Stimulated activated CD4-positive, alpha-beta T cell treated with anti-CD3 and anti-CD28 coated beads, Interleukin-1b, Interleukin-23, amount 100 ng/mL, for 24 hours (primary cell): Measurements from ENCODE around the gene ABCA13.

Experiments
- DNase-seq, 4 experiments: peaks; one replicate each; pipeline ENCODE4 v3.0.0-alpha.2; 2020; ENCODE audit warnings: low read depth in 4 of 4, low spot score in 1 of 4

Gene ABCA13

DNA sequence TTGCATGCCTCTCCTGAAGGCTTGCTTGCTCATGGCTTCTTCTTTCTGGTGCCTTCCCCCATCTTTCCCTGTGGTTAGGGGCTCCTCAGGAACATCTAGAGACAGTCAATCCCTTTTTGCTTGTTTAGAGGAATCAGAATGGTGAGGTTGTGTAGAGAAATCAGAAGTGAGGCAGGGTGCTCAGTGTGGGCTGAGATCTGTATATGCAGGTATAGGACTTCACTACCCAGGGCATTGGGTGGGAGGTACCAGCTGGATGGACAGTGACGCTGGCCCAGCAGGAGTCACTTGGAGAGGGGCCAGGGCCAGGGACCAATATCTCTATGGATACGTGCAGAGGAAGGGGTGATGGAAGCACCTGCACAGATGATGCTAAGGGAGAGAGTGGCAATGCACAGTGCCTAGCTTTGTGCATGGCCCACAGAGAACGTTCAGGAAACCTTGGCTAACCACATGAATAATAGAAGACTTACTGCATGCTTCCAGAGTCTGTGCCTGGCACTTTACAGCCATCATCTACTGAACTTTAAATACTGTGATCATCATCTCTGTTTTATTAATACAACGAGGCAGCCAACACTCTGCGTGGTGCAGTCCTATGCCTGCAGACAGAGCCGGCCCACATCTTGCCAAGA, 255.2 kb downstream of the ABCA13 start:
- no peak for DNase-seq

DNA sequence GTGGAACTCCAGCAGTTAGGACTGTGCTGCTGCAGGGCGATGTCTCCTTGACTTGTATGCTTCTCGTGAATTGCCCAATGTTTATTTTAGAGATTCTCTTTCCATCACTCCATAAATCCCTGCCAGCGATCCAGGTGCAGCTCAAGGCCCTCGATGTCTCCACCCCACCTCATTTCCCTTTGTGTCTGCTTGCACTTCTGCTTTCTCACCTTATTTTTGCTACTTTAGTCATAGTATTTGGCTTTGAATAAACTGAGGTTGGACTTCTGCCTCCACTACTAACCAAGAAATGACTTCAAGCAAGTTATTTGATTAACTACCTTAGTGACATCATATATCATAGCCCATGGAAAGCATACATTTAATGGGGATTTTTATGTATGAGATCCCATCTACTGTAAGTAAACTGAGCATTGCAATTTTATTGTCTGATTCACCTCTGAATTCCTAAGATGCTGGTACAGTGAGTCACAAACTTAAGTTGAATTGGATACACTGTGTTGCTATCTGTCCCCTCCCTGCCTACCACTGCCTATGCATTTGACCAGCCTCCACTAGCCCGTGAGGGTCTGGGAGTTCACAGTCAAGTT, 255.8 kb downstream of the ABCA13 start:
- DNase-seq: no peak

DNA sequence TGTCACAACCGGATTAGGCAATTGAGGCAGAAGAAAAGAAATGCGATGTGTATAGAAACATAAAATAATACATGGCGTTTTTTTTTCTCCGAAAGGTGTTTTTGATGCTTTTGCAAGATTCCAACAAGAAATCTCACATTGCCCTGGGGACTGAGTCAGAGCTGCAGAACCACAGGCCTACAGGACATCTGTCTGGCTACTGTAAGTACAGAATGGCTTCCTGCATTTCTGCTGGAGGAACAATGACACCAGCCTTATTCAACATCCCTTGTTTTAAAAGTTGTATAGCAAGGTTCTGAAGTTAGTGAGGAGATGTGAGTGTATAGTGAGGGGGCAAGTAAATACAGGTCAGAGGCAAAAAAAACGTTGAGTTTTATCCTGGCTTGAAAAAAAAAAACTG, 256.4 kb downstream of the ABCA13 start:
- DNase-seq: no peak

DNA sequence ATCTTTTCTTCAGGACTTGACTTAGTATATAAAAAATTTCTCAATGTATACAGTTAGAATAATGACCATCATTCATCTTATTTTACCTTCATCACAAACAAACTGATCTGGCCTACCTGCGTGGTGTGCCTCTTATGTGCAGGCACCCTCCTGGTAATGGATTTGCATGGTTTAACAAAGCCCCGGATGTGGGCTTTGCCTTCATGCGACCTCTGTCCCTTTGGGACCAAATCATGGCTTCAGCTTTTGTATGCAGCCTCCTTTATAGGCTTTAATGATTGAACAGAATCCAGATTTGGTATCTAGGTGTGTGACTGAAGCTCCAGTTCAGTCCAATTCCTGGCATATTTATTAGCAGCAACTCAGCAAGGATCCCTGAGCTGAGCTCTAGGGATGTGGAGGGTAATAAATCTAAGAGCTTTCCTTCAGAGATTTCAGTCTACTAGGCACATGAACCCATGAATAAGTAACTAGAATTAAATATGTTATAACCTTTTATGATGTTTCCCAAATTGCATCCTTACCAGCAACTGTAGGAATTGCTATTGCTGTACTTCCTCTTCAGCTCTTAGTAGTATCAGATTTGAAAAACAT, 256.9 kb downstream of the ABCA13 start:
- DNase-seq: no peak

DNA sequence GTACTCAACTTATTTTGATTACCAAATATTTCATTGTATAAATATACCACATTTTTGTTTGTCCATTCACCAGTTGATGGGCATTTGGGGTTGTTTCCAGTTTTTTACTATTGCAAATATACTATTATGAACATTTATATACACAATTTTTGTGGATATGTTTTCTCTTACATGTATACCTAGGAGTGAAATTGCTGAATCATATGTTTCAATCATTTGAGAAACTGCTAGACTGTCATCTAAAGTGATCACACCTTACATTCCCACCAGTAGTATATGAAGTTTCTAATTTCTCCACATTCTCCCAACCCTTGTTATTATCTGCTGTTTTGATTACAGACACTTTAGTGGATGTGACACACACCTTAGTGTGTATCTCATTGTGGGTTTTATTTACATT, 257.9 kb downstream of the ABCA13 start:
- no peak for DNase-seq

DNA sequence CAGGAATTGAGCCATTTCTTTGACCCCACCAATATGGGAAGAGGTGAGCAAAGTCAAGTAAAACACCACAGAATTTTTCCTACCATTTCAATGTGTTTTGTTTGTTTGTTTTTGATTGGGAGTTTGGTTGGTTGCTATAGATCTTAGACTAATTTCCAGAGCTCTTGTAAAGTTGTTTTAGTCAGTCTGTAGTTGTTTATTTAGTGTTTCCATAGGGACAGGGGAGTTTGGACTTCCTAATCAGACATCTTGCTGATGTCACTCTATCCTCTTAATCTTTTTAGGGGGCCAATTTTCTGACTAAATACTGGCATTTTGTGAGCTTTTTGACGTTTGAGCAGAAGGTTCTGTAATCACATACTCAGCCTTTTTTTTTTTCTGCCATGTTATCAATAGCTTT, 266.9 kb downstream of the ABCA13 start:
- no peak for DNase-seq

DNA sequence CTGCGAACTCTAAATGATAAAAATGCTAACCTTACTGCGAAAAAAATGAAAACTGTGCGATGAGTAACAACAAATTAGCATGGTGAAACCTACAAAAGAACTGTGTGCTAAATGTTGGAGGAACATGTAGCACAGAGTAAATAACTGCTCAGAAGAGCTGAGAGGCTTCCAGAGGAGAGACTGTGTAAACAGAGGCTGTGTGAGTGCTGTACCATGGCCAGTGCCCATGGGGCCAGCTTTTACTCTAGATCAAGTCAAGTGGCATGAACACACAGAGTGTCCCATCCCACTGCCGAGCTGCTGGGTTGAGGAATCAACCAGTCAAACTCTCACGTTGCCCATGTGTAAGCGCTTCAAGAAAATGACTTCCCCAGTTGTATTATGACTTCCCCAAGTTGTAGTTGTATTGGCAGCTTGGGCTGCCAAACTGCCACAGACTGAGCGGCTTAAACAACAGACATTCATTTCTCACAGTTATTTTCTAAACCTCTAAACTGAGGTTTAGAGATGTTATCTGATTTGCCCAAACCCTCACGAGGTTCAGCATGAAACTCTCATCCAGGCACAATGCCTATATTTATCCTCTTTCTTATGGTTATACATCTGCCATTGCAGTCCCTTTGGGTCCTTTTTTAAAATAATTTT, 270.7 kb downstream of the ABCA13 start:
- no peak for DNase-seq

DNA sequence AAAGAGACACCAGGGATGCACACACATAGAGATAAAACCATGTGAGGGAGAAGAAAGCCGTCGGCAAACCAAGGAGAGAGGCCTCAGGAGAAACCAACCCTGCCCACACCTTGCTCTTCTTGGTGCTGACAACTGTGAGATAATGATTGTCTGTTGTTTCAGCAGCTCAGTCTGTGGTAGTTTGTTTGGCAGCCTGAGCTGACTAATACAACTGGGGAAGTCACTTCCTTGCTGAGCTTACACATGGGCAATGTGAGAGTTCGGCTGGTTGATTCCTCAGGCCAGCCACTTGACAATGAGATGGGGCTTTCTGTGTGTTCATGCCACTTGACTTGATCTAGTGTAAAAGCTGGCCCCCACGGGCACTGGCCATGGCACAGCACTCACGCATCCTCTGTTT, 271.8 kb downstream of the ABCA13 start:
- DNase-seq: no peak

DNA sequence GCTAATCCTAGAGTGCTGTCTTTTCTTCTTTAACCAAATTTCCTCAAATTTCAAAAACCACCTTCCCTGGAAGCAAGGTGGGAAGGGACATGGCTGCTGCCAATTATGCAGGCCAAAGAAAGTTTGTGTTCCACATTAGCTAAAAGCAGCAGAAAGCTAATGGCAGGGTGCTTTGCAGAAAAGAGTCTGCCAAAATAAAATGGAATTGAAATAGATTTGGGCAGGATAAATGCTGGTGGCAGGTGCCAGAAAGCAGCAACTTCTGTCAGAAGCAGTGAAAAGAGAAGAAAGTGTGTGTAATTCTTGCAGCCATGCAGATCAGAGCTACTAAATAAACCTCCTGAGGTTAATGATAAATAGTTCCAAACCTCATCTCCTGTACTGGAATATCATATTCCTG, 275.5 kb downstream of the ABCA13 start:
- DNase-seq: no peak

DNA sequence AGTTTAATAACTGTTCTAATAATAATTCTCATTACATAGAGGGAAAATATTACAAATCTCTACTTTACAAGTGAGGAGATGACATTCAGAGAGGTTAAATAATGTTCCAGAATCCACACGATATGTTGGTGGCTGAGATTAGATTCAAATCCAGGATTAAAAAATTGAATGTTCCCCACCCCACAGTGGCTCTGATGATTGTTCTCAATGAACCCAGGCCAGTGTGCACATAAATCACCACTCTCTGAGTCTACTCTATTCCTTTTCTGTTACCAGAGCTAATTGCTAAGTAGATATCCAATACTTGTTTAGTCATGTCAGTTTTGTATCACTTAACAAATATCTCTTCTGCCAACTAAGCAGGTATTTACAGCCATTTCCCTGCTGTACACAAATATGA, 281.0 kb downstream of the ABCA13 start:
- DNase-seq: no peak

DNA sequence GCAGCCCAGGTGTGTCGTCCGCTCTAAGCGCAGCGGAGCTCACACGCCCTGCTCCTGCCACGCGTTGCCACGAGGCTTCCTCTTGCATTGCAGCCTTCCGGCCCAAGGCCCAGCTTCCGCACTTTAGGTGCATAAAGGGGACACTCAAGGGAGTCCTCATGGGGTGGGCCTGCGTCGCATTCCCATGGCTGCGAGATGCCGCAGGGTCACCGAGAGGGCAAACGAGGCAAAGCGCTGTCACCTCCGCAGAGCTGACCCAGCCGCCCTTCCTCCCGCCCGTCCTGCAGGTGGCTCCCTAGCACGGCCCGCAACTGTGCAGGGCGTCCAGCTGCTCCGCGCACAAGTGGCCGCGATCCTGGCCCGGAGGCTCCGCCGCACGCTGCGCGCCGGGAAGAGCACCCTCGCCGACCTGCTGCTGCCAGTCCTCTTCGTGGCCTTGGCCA, 283.5 kb downstream of the ABCA13 start:
- no peak for DNase-seq

DNA sequence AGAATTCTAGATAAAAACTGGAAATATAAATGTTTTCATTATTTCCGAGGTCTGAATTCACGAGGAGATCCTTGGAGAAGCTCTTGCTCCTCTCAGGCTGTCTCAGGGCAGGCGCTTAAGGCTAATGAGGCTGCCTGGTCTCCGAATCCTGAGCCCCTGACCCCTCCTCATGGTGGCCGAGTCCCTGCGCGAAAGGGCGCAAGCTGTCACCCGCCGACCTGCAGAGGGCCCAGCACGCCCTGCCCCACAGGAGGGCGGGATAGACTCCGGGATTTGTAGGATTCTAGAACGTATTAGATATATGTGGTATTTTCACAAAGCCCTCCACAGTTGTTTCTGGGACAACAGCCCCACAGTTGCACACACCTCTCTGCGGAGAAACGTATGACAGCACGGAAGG, 284.1 kb downstream of the ABCA13 start:
- DNase-seq: no peak

DNA sequence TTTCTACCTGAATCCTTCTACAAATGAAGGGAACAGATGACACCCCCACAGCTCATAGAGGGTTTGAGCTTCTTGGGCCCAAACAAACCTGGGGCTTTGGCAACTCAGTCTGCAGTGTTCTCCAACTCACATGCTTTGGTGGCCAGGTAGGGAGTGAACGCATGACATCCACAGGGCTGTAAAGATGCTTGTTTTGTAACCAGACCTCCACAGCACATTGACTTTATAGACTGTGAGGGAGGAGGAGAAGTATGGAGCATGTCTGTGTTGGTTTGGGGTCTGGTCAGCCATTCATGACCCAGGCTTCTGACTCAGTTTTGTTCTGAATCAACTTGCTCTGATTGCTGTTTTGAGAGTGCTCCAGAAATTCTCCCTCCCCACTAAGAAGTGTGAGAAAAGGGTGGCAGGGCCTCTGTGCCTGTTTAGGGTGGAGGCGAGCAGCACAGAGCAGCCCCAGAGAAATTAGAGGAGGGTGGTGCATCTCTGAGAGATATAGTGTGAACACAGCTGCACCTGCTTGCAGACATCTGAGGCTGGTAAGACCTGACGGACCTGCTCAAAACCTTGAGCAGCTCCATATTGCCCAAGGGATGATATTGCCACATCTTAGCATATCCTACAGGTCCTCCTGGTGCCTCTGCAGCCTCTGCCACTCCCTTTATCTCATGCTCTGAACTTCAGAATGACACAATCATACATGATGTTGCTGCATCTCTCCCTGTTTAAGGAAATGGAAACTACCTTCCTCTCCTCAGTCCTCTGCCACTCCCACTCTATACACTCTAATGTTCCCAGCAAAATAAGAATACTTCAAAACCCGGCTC, 287.7 kb downstream of the ABCA13 start:
- no peak for DNase-seq

DNA sequence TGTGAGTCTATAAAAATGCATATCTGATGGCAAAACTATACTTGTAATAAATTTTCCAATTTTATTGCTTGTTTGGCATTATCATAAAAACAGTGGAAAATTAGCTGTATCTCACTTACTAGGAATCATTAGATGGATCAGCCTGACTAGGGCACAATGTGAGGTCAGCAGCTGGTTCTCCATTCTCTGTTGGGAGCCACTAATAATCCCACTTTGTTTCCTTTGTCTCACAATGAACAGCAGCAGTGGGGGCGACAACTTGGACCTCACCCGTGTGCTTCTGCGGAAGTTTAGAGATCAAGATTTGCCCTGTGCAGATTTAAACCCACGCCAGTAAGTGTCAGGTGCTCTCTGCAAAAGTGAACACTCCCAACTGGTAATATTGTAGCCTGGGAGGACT, 295.5 kb downstream of the ABCA13 start:
- no peak for DNase-seq

DNA sequence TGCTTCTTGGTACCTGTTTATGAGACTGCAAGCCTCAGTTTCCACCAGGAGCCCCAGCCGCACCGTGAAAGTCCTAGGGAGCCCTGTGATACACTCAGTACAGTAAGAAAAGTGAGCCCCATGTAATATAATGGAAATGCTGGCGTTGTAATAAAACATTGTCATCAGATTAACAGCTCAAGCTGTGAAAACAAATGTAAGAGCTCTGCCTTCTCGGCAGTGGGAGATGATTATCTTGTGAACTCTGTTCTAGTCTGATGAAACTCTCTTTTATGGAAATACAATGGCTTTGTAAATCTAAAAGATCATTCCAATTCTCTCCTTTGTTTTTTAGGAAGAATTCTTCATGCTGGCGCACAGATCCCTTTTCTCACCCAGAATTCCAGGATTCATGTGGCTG, 299.9 kb downstream of the ABCA13 start:
- no peak for DNase-seq

DNA sequence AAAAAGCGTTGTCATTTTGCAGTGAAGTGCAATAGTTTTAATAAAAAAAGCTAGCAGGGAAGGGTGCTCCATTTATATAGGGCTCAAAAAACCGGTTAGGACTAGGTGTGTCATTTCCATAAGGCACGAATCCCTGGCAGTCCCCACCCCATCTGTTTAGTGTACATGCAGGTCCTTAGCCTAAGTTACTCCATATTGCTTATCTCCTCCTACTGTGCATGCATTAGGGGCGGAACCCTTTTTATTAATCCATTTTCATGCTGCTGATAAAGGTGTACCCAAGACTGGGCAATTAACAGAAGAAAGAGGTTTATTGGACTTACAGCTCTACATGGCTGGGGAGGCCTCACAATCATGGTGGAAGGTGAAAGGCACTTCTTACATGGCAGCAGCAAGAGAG, 301.4 kb downstream of the ABCA13 start:
- DNase-seq: no peak

DNA sequence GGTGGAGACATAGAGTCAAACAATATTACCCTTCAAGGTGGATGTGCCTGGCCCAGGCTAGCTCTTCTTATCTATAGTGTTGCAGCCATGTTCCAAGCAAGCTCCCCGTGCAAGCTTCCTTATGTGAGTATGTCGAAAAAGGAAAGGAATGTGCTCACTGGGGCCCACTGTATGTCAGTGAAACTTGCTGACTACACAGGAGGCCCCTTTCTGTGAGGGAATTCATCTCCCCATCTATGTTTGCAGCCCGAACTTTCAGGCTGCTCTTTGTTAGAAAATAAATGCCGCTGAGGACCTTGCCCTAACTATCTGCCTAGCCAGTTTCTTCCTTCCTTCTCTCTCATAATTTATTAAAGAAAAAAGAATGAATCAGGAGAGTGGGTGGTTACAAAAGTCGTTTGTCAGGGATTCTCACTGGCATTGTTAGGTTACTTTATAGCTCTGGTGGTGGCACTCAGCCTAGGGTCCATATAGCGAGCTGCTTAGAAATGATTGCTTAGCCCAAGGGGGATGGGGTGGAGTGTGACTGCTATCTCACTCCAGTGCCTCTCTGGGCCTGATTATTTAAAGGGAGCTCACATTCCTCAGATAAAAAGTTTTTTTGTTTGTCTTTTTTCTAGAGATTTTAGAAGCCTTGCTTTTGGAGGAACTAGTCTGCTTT, 302.1 kb downstream of the ABCA13 start:
- no peak for DNase-seq

DNA sequence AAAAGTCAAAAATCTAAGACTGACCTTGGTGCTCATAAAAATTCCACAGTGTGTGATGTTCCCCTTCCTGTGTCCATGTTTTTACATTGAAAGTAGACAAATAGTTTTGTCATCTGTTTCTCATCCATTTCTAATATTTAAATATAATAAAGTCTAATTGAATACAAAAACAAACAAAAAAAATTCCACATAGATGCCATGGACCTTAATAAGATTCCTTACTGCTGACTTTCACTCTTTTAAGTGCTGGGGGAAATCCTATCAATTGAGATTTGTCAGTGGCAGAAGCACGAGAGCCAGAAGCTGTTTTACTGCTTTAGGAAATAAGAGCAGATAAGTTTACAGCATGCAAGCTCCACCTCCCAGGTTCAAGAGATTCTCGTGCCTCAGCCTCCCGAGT, 310.0 kb downstream of the ABCA13 start:
- DNase-seq: no peak

DNA sequence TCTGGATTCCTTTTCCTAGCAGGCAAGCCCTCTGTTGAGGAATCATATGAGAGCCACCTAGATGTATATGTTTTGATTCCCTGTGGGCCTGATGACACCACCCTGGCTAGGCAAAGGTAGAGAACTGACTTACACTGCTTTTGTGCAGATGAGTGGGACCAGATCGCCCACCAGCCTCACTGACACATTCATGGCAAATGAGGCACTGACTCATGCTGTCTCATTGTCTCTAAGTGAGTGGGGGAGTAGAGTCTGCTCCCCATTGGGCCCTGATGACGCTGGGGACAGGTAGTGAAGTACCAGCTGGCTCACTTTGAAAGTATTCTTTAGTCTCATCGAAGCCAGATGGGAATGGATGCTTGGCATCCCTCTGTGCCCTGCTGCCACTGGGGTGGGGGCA, 326.3 kb downstream of the ABCA13 start:
- no peak for DNase-seq

DNA sequence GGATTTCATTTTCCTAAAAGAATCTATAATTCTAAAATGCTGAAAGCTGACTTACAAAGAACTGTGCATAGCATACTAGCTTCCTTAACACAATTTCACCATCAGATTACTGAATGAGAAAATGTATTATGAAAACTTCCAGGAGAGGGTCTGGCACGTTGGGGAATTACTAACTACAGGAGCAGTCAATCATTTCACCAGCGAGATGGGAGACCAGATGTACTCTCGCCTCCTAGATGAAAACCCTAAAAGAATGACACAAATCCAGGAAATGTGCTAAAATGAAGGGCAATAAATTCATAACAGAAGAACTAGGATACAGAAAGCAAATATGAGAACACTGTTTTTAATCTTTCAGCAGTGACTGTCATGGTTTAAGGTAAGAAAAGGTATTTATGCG, 330.8 kb downstream of the ABCA13 start:
- no peak for DNase-seq

DNA sequence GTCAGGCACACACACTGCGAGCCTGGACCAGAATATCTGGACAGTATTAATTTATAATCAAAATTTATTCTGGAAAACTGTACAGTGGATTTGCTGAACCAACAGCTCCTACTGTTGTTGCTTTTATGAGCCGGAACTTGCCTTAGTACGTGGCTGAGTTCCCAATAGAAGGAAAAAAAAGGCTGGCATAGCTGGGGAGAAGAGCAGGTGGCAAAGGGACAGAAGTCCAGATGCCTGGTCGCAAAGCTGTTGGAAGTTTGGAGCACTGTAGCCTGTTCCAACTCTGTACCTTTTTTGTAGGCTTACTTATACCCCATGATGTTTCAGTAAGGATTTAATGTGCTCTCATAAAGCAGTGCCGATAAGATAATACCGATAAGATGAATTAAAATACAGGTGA, 333.8 kb downstream of the ABCA13 start:
- no peak for DNase-seq
